GM12801 (cell line): ENCODE data around the gene IQCH.

Experiments used
- TF ChIP-seq, protein P1 (sequence below): IDR thresholded peaks from one replicate; pipeline ENCODE4 v1.5.1; 2011; ENCODE audit warnings: control low read depth; ENCODE audit not compliant: insufficient read length; ENCODE audit errors: extremely low read depth

IQCH gene

GRCh38 chr15:67266870-67267269 is 12.3 kb downstream of the IQCH start:
- TF ChIP-seq, protein P1, sequence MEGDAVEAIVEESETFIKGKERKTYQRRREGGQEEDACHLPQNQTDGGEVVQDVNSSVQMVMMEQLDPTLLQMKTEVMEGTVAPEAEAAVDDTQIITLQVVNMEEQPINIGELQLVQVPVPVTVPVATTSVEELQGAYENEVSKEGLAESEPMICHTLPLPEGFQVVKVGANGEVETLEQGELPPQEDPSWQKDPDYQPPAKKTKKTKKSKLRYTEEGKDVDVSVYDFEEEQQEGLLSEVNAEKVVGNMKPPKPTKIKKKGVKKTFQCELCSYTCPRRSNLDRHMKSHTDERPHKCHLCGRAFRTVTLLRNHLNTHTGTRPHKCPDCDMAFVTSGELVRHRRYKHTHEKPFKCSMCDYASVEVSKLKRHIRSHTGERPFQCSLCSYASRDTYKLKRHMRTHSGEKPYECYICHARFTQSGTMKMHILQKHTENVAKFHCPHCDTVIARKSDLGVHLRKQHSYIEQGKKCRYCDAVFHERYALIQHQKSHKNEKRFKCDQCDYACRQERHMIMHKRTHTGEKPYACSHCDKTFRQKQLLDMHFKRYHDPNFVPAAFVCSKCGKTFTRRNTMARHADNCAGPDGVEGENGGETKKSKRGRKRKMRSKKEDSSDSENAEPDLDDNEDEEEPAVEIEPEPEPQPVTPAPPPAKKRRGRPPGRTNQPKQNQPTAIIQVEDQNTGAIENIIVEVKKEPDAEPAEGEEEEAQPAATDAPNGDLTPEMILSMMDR = no peak

- TF ChIP-seq, protein P1 = no peak
Observed at GRCh38 chr15:67267440-67267839, 12.9 kb downstream of the IQCH start.

GRCh38 chr15:67267951-67268941 is 13.7 kb downstream of the IQCH start:
- TF ChIP-seq, protein P1 = no peak

- TF ChIP-seq, protein P1 = no peak
Observed at GRCh38 chr15:67274236-67274635, 19.6 kb downstream of the IQCH start.

DNA sequence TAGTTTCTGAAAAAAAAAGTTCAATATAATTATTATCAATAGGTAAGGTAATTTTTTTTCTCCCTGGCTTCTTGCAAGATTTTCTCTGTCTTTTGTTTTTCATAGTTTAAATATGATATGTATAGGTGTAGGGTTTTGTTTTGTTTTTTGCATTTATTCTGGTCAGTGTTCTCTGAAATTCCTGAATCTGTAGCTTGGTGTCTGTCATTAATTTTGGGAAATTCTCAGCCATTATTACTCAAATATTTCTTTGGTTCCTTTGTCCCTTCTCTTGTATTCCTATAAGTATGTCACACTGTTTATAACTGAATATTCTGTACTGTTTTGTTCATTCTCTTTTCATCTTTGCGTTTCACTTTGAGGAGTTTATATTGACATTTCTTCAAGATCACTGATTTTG is 22.1 kb downstream of the IQCH start:
- TF ChIP-seq, protein P1 = no peak

DNA sequence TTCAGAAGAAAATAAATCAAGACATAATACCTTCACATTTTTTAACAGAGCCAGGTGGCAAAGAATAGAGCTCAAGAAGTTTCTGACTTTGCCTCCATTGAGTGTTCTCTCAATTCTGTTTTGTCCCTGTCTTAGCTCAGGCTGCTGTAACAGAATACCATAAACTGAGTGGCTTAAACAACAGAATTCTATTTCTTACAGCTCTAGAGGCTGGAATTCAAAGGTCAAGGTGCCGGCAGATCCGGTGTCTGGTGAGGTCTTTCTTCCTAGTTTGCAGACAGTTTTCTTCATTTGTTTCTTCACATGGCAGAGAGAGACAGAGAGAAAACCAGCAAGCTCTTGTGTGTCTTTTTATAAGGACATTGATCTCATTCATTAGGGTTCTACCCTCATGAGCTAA is 25.6 kb downstream of the IQCH start:
- TF ChIP-seq, protein P1 = no peak

GRCh38 chr15:67281714-67282113 is 27.1 kb downstream of the IQCH start:
- TF ChIP-seq, protein P1 = no peak
